Renal pelvis (tissue), 4 donors: ENCODE results near the gene SLC9A3. TPM values are rescaled to one million over a fixed set of nuclear protein-coding genes. Genes with fewer than 3 reads are reported as not detected.

ENCODE experiments used
- DNase-seq: peaks from one replicate; pipeline ENCODE4 v3.0.0-alpha.2; 2013
- polyA plus RNA-seq, 3 donors: library from polyadenylated mRNA; unstranded; fragments of 120-200 nt; gene quantifications; one replicate each; pipeline ENCODE4 v1.2.1, GENCODE V29; 2013; ENCODE audit not compliant: insufficient read length in 3 of 3

Gene SLC9A3
- polyA plus RNA-seq, 3 donors = 46.4 to 69.6 (median 58.0) TPM

- peak; percentile 35 for DNase-seq
Measured at GRCh38 chr5:431001-431710, 93.1 kb downstream of the SLC9A3 start.

DNA sequence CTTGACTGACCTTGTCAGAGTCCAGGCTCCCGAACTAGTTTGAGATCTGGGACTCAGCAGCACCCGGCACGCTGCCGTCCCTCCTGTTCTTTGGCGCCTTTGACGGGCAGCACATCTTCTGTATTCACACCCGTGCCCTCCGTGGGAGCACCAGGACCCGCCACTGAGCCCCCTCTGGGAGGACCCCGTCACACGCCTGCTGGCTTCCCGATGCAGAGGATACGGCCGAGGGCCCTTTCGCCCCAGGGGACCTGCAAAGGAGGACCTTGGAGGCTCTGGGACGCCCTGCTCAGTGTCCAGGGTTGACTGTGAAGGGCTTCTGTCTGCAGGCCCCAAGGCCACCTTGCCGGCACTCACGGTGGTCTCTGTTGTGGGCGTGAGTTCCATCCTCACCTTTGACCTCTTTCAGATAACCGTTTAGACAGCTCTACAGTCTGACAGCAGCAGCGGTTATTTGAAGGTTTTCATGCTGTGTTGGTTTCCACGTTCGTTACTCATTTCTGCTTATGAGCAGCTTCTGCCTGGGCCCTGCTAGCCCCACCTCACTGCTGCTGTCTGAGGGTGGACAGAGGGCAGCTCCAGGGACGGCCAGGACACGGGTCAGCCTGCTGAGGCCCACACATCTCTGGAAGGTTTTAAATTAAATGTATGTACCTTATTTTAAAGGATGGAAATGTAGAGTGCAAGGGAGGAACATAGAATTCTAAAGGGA lies 93.9 kb downstream of the SLC9A3 start:
- no peak for DNase-seq

GRCh38 chr5:429453-430188 lies 94.6 kb downstream of the SLC9A3 start:
- DNase-seq = no peak

DNA sequence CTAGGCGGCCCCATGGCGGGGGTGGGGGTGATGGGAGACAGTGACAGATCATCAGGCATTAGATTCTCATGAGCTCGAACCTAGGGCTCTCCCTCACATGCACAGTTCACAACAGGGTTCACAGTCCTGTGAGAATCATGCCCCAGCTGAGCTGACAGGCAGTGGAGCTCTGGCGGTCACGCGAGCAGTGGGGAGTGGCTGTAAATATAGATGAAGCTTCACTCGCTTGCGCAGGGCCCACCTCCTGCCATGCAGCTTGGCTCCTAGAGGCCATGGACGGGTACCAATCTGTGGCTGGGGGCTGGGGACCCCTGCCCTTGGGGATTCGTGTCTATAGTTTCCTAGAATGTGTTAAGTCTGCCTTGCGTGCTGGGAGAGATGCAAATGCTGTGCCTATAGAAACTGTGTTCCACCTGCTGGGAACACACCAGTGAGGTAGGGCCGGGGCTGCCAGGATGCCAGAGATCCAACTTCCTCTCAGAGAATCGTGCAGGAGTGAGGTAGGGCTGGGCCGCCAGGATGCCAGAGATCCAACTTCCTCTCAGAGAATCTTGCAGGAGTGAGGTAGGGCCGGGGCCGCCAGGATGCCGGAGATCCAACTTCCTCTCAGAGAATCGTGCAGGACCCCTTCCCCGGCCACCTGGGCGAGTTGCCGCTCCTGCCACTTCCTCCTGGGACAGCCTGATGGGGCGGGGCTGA lies 95.3 kb downstream of the SLC9A3 start:
- DNase-seq = no peak

GRCh38 chr5:428219-428618 lies 96.0 kb downstream of the SLC9A3 start:
- no peak for DNase-seq

DNA sequence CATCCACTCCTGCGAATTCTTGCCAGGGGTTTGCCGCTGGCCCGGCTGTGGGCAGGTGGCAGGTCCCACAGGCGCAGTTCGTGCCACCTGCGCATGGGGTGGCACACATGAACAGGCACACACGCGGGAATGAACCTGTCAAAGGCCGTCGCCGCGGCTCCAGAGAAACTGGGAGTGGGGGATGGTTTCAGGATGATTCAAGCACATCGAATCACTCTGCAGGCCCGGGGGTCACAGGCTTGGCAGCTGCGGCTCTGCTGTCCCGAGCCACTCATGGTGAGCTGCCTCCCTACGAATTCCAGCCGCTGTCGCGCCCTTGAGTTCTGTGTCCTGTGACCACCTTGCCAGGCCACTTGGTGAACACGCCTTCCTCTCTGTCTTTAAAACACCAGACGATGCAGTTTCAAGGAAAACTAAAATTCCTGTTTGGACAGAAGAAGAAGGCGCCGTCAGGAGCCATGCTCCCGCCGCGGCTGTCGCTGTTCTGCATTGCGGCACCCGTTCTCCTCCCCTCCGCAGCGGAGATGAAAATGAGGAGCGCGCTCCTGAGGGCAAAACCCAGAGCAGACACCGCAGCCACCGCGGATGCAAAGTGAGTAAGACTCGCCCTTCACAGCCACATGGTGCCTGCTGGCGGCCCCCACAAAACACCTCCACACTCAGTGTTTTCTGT lies 96.7 kb downstream of the SLC9A3 start:
- DNase-seq = no peak

- no peak for DNase-seq
Measured at GRCh38 chr5:426392-426976, 97.8 kb downstream of the SLC9A3 start.

DNA sequence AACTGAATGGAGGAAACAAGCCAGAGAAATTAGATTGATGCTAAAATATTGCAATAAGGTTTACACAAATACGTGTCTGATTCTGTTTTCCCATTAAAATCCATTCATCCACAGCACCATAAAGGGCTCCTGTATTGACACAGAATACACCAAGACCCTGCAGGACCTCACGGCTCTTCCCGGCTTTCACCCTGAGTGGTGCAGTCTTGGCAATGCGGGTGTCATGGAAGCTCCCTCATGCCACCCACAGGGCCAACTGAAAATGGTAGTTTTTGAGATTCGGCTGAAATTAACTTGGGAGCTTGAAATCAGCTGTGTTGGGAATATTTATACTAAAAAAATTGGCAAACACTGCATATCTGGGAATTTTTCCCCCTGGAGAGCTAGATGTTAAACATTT lies 98.5 kb downstream of the SLC9A3 start:
- no peak for DNase-seq

DNA sequence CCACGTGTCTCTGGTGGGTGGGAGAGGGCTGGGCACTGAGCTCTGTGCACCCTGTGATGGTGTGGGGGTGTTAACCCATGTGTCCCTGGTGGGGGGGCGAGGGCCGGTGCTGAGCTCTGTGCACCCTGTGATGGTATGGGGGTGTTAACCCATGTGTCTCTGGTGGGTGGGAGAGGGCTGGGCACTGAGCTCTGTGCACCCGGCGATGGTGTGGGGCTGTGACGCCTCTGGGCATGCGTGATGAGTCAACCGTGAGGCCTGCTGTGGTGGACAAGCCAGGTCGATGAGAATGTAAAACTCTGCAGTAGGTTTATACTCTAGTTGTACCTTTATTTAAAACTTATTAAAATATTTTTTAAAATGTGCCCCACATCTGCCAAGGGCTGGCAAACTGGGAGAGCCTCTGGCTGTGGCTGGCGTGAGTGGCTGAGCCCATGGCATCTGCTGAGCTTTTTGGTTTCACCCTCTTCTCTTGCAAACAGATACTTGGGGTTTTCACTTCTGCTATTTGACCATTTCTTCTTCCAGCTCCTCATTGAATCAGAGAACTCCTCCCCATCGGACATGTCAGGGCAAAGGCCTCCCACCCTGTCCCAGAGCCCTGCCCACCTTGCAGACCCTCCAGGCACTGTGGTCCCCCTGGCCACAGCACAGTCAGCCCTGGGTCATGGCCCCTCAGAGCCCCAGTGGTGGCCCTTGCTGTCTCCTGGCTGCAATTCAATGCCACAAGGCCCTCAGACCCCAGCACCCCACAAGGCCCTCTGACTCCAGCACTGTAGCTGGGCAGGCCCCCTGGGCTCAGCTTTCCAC lies 99.7 kb downstream of the SLC9A3 start:
- DNase-seq = no peak

- DNase-seq = no peak
Measured at GRCh38 chr5:423626-424261, 100.5 kb downstream of the SLC9A3 start.

DNA sequence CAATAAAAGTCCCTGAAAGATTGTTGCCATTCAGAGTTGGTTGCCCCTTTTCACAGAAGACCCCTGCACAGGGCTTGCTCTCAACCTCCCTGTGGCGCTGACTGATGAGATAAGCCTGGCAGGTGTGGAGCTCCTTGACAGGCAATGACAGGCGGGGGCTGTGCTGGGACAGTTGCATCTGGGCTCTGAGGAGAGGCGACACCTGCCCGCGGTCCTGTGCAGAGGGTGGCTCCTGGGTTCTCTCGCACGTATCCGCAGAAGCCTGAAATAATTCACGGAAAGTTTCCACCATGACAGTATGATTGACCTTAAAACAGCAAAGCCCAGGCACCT lies 101.0 kb downstream of the SLC9A3 start:
- DNase-seq = no peak

DNA sequence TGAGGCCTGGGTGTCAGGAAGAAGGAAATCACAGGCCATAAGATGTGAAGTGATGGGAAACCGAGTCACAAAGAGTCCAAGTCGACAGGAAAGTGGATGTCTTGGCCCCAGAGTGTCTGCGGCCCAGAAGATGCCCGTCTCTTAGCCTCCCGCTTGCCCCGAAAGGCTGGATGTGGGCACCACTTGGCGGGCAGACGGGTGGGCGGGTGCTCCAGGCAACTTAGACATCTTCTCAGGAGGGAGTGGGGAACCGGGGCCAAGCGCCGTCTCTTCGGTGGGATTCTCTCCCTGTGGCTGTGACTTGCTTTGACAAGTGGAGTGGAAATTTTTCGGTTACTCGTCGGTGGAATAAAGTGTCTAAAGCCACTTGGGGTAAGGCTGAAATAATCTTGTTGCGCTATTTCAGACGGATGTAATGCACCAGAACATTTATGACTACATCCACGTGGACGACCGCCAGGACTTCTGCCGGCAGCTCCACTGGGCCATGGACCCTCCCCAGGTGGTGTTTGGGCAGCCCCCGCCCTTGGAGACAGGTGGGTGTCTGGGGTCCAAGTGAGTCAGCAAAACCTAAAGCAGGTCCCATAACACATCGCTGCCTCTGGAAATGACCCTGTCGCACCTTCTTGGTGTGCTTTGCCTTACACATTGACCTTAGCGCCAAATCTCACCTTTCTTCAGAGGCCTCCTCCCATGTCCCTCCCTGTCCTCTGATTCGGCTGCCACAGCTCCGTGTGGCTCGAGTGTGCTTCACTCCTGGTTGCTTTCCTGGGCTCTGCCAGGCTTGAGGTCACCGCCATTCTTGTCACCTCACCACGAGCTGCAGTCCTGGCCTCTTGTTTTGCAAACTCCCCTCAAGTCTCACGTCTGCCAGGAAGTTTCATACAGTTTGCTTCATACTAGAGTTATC lies 101.7 kb downstream of the SLC9A3 start:
- DNase-seq = no peak

- DNase-seq = no peak
Measured at GRCh38 chr5:421901-422300, 102.3 kb downstream of the SLC9A3 start.

DNA sequence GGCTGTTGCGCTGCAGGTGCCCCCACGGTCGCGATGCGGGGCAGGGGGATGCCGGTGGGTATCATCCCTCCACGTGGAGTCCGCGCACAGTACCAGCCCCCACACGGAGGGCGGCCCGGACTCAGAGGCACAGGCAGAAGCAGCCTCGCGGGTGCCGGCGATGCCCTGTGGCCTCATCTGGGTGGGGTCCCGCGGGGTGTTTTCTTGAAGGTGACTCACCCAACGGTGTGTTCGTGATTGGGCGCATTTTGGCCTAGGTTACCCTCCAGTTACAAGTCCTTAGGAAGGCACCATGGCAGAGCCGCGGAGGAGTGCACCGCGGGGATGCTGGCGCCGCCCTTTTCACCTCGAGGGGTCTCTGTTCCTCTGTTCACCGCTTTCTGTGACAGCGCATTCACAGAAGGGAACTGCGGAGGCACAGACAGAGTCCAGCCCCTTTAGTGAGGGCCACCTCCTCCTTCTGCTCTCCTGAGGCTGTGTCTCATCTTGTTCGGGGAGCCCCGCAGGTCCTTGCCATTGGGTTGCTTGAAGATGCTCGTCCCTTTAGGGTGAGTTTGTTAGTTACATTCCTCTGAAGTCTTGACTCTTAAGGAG lies 102.9 kb downstream of the SLC9A3 start:
- DNase-seq = no peak

- no peak for DNase-seq
Measured at GRCh38 chr5:420632-421286, 103.5 kb downstream of the SLC9A3 start.
